IPS-20b (cell line): ENCODE data around the gene NUDT2.

Experiments used
- H3K27ac ChIP-seq: one replicate; pipeline ENCODE4 v1.5.1; 2013; ENCODE audit warnings: low read length
- H3K27me3 ChIP-seq: 2 replicates; pipeline ENCODE4 v1.6.1; 2013; ENCODE audit warnings: mild to moderate bottlenecking, low read length, inconsistent platforms; ENCODE audit not compliant: insufficient read depth
- H3K36me3 ChIP-seq: 2 replicates; pipeline ENCODE4 v1.6.1; 2013; ENCODE audit warnings: low read depth, mild to moderate bottlenecking, inconsistent platforms, low read length, moderate library complexity; ENCODE audit not compliant: insufficient read depth
- H3K4me1 ChIP-seq: 2 replicates; pipeline ENCODE4 v1.6.1; 2013; ENCODE audit warnings: mild to moderate bottlenecking, control low read depth, inconsistent platforms, low read length, moderate library complexity; ENCODE audit not compliant: insufficient read depth
- H3K4me3 ChIP-seq: 2 replicates; pipeline ENCODE4 v1.5.1; 2013; ENCODE audit warnings: mild to moderate bottlenecking, low read length, inconsistent platforms
- H3K9ac ChIP-seq: 2 replicates; pipeline ENCODE4 v1.6.1; 2013; ENCODE audit warnings: low read depth, mild to moderate bottlenecking, inconsistent platforms, low read length, moderate library complexity
- H3K9me3 ChIP-seq: 2 replicates; pipeline ENCODE4 v1.6.1; 2013; ENCODE audit warnings: mild to moderate bottlenecking, low read depth, low read length, inconsistent platforms; ENCODE audit not compliant: insufficient read depth

NUDT2 gene

DNA sequence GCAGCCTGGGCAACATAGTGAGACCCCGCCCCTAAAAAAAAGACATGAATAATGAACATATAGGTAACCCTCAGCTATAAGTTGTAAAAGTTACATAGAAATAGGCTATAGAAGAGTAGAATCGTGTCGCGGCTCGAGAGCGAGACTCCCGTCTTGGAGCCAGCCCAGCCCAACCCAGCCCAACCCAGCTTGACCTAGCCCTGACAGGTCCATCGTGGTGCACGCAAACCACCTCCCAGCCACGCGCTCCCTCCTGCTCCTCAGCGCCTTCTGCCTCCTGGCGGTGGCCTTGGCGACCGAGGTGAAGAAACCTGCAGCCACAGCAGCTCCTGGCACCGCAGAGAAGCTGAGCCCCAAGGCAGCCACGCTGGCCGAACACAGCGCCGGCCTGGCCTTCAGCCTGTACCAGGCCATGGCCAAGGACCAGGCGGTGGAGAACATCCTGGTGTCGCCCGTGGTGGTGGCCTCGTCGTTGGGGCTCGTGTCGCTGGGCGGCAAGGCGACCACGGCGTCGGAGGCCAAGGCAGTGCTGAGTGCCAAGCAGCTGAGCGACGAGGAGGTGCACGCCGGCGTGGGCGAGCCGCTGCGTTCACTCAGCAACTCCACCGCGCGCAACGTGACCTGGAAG is 11.1 kb upstream of the NUDT2 start:
- H3K4me3 ChIP-seq, result no peak overlapping the region
- H3K9ac ChIP-seq, result no peak overlapping the region
- no peaks in the 10 kb centered on the region for H3K9me3 ChIP-seq
- H3K36me3 ChIP-seq, result no peaks in the 10 kb centered on the region
- no peak overlapping the region for H3K27ac ChIP-seq
- no peaks in the 10 kb centered on the region for H3K4me1 ChIP-seq
- no peaks in the 10 kb centered on the region for H3K27me3 ChIP-seq

DNA sequence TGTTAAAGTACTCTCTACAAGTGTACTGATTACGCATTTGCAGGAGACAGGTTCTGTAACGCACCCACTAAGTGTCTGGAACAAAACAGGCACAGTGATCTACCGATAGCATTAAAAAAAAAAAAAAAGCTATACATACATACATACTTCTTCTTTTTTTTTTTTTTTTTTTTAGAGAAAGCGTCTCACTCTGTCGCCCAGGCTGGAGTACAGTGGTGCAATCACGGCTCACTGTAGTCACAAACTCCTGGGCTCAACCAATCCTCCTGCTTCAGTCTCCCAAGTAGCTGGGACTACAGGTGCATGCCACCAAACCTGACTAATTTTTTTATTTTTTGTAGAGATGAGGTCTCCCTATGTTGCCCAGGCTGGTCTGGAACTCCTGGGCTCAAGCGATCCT is 7.9 kb upstream of the NUDT2 start:
- H3K9ac ChIP-seq, result no peak overlapping the region
- H3K36me3 ChIP-seq, result no peaks in the 10 kb centered on the region
- no peak overlapping the region for H3K27ac ChIP-seq

DNA sequence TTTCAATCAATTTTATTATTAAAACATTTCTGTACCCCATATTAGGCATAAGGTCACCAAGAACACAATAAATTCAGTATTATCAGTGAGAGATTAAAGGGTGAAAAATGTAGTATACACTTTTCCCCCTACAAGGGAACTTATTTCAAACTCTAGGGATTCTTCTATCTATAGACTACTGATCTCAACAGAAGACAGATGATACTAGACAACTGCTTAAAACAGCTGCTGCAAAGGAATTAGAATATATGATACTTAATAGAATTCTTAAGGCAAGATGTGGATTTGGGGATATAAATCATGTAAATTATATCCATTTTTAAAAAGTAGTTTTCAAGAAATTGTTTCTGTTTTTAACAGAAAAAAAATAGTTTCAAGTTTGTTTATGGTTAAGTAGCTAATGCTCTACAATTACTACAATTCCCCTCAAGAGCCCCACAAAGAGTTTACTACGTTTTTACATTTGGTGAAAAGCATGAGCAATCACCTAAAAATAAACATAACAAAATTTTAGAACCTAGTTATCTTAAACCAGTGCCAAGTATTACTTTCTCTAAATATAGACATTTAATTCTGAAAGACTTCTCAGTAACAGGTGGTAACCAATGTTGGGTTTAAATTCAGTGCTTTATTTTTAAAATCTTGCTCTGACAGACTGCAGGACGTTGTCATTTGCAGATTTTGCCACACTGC is 6.3 kb upstream of the NUDT2 start:
- Histone ChIP-seq H3K9ac (no peak overlapping the region), H3K27me3 (no peaks in the 10 kb centered on the region), H3K36me3 (no peaks in the 10 kb centered on the region), H3K27ac (no peak overlapping the region), H3K4me1 (no peaks in the 10 kb centered on the region; the same call in 1 of the 2 replicates), H3K4me3 (no peak overlapping the region), H3K9me3 (no peaks in the 10 kb centered on the region)

More for the DNA sequence above, 7.9 kb upstream of the NUDT2 start:
- Histone ChIP-seq H3K9me3 (no peaks in the 10 kb centered on the region), H3K27me3 (no peaks in the 10 kb centered on the region), H3K4me3 (no peak overlapping the region), H3K4me1 (no peaks in the 10 kb centered on the region)

DNA sequence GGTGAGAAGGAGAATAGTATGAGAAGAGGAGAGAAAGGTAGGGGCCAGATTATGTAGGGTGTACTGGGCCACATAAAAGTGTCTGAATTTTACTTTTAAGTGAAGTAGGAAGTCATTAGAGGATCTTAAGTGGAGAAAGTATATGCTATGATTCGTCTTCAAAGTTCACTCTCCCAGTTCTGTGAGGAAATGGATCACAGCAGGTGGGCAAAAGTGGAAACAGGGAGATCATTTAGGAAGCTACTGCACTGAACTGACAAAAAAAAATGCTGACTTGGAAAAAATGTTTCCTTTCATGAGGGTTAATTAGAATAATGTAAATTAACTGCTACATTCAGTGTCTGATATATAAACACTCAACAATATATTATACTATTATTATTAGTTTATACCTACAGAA is 2.7 kb upstream of the NUDT2 start:
- Histone ChIP-seq H3K27me3 (no peaks in the 10 kb centered on the region), H3K9me3 (no peaks in the 10 kb centered on the region), H3K9ac (no peak overlapping the region), H3K4me1 (no peaks in the 10 kb centered on the region; the same call in 1 of the 2 replicates), H3K36me3 (no peaks in the 10 kb centered on the region), H3K4me3 (no peak overlapping the region), H3K27ac (no peak overlapping the region)

DNA sequence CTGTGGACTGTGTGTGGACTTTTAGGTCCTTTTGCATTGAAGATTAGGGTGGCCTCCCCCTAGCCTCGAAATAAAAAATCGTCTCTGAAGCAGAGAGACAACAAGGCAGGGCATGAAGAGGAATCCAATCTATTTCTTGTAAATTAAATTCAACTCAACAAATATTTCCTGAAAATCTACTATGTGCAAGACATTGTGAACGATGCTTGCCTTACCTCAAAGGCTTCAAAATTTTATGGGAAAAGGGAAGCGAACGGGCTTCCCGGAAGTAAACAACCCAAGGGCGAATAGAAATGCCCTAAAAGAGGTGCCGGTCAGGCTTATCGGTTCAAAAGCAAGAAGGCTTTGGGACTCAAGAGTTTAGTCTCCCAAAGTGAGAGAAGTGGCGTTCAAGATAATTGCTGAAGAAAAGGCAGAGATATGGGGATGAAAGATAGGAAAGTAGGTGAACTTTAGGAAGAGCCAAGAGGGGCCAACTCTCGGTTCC is 826 bp upstream of the NUDT2 start:
- no peaks in the 10 kb centered on the region for H3K36me3 ChIP-seq
- H3K4me3 ChIP-seq, result peak overlapping the region; percentile 97
- peaks cover under 1% of the 10 kb centered on the region for H3K4me1 ChIP-seq
- no peaks in the 10 kb centered on the region for H3K9me3 ChIP-seq
- no peak overlapping the region for H3K27ac ChIP-seq
- peak overlapping the region; percentile 83 for H3K9ac ChIP-seq
- H3K27me3 ChIP-seq, result no peaks in the 10 kb centered on the region

DNA sequence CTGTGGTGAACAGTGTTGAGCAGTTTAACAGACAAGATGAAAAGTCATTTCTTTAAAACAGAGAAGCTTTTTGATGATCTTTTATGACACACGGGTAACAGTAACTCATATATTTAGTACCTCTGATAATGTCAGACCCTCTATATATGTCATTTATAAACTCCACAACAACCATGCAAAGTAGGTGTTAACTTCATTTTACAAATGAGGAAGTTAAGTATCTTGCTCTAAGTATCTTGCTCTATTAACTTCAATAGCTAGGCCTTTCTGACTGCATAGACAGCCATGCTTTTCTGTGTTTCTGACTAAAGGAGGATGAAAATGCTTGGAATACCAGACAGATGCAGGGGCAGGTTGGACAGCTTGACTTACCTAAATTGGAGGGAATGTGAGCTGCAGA is 1.8 kb downstream of the NUDT2 start:
- Histone ChIP-seq H3K9ac (no peak overlapping the region), H3K4me3 (no peak overlapping the region), H3K27me3 (no peaks in the 10 kb centered on the region), H3K4me1 (peaks cover 14% of the 10 kb centered on the region), H3K27ac (no peak overlapping the region), H3K36me3 (no peaks in the 10 kb centered on the region), H3K9me3 (no peaks in the 10 kb centered on the region)

DNA sequence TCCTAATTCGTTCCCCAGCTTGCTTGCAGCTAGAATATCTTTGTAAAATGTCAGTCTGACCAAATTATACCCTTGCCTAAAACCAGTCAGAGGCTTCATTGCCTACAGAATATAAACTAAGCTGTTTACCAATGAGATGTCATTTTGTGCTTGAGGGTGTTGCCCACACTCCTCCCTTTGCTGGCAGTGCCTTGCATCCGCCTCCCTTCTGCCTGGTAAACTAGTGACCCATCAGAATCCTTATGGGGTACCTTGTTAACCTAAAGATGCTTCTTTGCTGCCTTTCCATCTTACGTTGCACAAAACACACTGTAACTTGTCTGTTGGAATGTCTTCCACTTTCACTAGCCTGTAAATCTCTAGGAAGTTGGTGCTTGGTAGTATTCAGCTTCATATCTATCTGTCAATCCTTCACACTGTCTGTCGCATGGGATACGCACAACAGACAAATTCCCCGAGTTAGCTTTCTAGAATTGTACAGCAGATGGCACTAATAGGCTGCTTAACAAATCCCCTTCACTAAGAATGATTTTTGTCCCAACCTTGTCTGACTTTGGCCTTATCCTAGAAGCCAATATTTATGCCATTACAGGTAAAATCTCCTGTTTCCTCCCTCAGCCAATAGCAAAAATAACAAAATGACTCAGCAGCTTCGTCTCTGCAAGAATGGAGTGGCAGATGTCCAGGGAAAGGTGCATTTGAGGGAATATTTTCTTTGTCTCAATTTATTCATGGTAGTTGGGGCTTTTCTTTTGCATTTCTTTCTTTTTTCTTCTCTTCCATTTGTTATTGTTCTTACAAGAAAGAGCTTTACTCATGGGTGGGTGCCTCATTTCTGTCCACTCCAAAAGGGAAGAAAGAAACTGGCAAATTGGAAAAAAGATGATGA is 3.0 kb downstream of the NUDT2 start:
- Histone ChIP-seq H3K27ac (no peak overlapping the region), H3K9me3 (no peaks in the 10 kb centered on the region), H3K9ac (peak overlapping the region; percentile 6; the same call in 1 of the 2 replicates), H3K4me1 (peaks cover 14% of the 10 kb centered on the region), H3K27me3 (no peaks in the 10 kb centered on the region), H3K36me3 (no peaks in the 10 kb centered on the region), H3K4me3 (no peak overlapping the region)

DNA sequence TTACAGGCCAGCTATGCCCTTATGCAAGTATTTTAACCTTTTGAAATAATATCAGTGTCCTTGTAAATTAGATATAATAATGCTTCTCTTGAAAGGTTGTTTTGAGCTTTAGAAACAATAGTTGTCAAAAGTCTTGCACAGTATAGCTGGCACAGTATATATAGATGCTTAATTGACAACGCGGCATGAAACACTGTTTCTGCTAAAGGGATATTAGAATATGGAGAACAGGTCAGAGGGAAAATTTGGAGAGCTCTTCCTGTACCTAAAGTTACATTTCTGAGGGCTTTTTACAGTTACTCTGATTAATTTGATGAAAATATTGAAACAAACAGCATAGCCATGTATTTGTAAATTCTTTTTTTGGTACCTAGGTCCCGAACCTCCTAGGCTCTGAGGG is 4.5 kb downstream of the NUDT2 start:
- no peaks in the 10 kb centered on the region for H3K27me3 ChIP-seq
- H3K36me3 ChIP-seq, result peaks cover 5% of the 10 kb centered on the region
- H3K27ac ChIP-seq, result no peak overlapping the region
- H3K4me3 ChIP-seq, result peak overlapping the region; percentile 29; the same call in 1 of the 2 replicates
- H3K4me1 ChIP-seq, result peaks cover 14% of the 10 kb centered on the region
- no peaks in the 10 kb centered on the region for H3K9me3 ChIP-seq
- peak overlapping the region; percentile 18; the same call in 1 of the 2 replicates for H3K9ac ChIP-seq

DNA sequence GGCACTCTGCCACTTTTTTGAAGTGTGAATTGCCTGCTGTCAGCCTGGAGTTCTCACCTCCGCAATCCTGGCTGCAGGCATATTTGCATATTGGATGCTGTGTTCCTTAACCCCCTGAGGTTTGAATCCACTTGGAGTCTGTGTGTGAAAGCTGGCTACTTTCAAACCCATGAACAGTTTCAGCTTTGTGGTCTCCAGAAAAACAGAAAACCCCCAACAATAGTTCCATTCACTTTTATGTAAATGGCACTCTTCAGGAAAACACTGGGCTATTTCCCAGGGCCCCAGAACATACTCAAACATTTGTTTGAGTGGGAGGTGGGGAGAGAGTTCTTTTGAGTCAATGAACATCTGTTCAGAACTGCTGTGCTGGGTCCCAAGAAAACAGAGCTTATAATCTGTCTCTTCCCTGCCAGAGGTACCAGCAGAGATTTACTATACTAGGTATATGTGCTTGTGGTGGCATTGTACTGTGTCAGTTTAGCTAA is 5.0 kb downstream of the NUDT2 start:
- Histone ChIP-seq H3K27ac (no peak overlapping the region), H3K4me3 (peak overlapping the region; percentile 29; the same call in 1 of the 2 replicates), H3K9ac (peak overlapping the region; percentile 1; the same call in 1 of the 2 replicates)

DNA sequence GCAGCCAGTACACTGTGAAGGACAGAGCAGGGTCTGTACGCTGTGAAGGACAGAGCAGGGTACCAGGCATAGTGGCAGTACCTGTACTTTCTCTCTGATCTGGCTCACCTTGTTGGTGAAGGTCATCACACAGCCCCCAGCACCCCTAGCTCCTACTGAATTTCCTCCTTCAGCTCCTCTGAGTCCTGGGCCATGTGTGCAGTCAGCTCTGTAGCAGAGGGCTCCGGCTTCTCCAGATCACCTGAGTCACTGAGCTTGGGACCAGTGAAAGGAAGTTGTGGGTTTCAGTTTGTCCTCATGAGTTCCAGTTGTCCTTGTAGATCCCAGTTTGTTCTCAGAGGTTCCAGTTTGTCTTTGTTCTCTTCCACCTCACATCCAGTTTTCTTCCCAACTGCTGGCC is 5.5 kb downstream of the NUDT2 start:
- Histone ChIP-seq H3K4me3 (no peak overlapping the region), H3K27ac (no peak overlapping the region), H3K9ac (peak overlapping the region; percentile 1; the same call in 1 of the 2 replicates), H3K4me1 (peaks cover 14% of the 10 kb centered on the region), H3K9me3 (no peaks in the 10 kb centered on the region), H3K27me3 (no peaks in the 10 kb centered on the region), H3K36me3 (peaks cover 14% of the 10 kb centered on the region)

More for the DNA sequence above, 5.0 kb downstream of the NUDT2 start:
- peaks cover 10% of the 10 kb centered on the region for H3K36me3 ChIP-seq
- no peaks in the 10 kb centered on the region for H3K27me3 ChIP-seq
- no peaks in the 10 kb centered on the region for H3K9me3 ChIP-seq
- H3K4me1 ChIP-seq, result peaks cover 14% of the 10 kb centered on the region

DNA sequence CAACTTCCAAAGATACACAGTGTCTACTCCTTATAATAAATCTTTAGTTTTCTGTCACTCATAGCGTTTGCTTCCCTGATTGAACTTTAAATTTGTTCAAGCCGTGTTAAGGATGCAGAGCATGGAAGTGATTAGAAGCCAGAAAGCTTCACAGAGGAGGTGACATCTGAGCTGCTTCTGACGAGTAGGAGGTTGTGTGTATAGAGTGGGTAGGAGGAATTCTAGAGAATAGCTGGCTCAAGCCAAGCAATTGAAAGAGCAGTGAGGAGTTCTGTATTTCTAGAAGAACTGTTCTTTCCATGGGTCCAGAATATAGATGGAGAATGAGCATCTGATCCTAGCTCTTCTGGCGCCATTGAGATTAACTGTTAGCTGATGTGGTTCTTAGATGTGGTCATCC is 6.0 kb downstream of the NUDT2 start:
- H3K9me3 ChIP-seq, result no peaks in the 10 kb centered on the region
- H3K4me1 ChIP-seq, result peaks cover 14% of the 10 kb centered on the region
- H3K9ac ChIP-seq, result peak overlapping the region; percentile 1; the same call in 1 of the 2 replicates
- H3K27me3 ChIP-seq, result no peaks in the 10 kb centered on the region
- H3K4me3 ChIP-seq, result no peak overlapping the region
- H3K36me3 ChIP-seq, result peaks cover 18% of the 10 kb centered on the region
- H3K27ac ChIP-seq, result no peak overlapping the region
